Testis (tissue), 3 donors: ENCODE measurements around the gene ATRN. TPM values are rescaled to one million over a fixed set of nuclear protein-coding genes. Genes with fewer than 3 reads are reported as not detected.

Experiments used
- DNase-seq: peaks from one replicate; pipeline ENCODE4 v3.0.0-alpha.2; 2019
- H3K27ac ChIP-seq, 2 donors: fragments of 200-600 bp; sonication (generic); one replicate each; pipeline ENCODE4 v1.5.1; 2019
- H3K27me3 ChIP-seq: fragments of 200-600 bp; sonication (generic); one replicate; pipeline ENCODE4 v1.5.1; 2019
- H3K36me3 ChIP-seq: fragments of 200-600 bp; sonication (generic); one replicate; pipeline ENCODE4 v1.5.1; 2017; ENCODE audit warnings: low read depth; ENCODE audit errors: missing control alignments
- H3K4me1 ChIP-seq: fragments of 200-600 bp; sonication (generic); one replicate; pipeline ENCODE4 v1.5.1; 2019
- H3K4me3 ChIP-seq, 2 donors: fragments of 200-600 bp; sonication (generic); one replicate each; pipeline ENCODE4 v1.5.1; 2017 to 2019
- H3K9me3 ChIP-seq: fragments of 200-600 bp; sonication (generic); one replicate; pipeline ENCODE4 v1.5.1; 2017
- POLR2A ChIP-seq: fragments of 450-650 bp; IDR thresholded peaks from one replicate; pipeline ENCODE4 v1.6.1; 2017; ENCODE audit warnings: antibody characterized with exemption, mild to moderate bottlenecking, moderate library complexity
- WGBS, 2 donors: methylation state at CpG; one replicate each; pipeline ENCODE4 v1.1.5; 2018; 5-methylcytosine and 5-hydroxymethylcytosine counted together
- intact Hi-C: fragments of 100-400 bp; cut with DNase I; formaldehyde crosslinking; loops from one replicate; pipeline ENCODE4 v1.15.1; 2023; ENCODE audit warnings: low total_unique reads
- polyA plus RNA-seq: library from polyadenylated mRNA; stranded (reverse); fragments of 350-450 nt; fragmentation: Illumina TruSeq; extraction: RNeasy Lipid Tissue Mini Kit (QIAGEN cat#74804); gene quantifications from one replicate; pipeline ENCODE4 v1.2.3, GENCODE V29; 2014; ENCODE audit warnings: low read depth, low replicate concordance; ENCODE audit not compliant: insufficient read depth
- total RNA-seq, 2 donors: library from RNA; depleted of rRNA; stranded (reverse); fragments of >200 nt; gene quantifications; one replicate each; pipeline ENCODE4 v1.2.3, GENCODE V29; 2016
- TF ChIP-seq, protein P1 (sequence below), 3 experiments: fragments of 450-650 bp in 2 of 3; fragments of 200-600 bp in 1 of 3; sonication (generic) in 1 of 3; IDR thresholded peaks; one replicate each; pipeline ENCODE4 v1.5.1; 2016 to 2019; ENCODE audit warnings: antibody characterized with exemption in 3 of 3, mild to moderate bottlenecking in 2 of 3, moderate library complexity in 1 of 3

ATRN gene
- total and polyA plus RNA-seq, 3 donors from 2014 or later: 39.4 to 43.8 (median 42.7) TPM

DNA sequence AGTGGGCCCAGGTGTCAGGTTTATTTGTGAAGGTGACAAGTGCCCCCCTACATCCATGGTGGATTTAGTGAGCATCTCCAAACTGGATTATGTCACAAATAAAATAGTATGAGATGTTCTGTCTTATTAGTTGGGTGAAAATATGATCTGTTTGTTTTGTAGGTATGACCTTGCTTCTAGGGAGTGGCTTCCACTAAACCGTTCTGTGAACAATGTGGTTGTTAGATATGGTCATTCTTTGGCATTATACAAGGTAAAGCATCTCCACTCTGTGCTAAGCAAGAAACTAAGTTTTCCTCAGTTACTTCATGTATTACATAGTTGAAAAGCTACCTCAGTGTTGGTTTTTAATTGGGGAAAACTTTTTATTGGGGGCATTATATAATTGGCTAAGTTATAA, 88.4 kb downstream of the ATRN start:
- no peak overlapping the region for H3K4me3 ChIP-seq
- H3K27me3 ChIP-seq: no peaks in the 10 kb centered on the region
- TF ChIP-seq, protein P1, sequence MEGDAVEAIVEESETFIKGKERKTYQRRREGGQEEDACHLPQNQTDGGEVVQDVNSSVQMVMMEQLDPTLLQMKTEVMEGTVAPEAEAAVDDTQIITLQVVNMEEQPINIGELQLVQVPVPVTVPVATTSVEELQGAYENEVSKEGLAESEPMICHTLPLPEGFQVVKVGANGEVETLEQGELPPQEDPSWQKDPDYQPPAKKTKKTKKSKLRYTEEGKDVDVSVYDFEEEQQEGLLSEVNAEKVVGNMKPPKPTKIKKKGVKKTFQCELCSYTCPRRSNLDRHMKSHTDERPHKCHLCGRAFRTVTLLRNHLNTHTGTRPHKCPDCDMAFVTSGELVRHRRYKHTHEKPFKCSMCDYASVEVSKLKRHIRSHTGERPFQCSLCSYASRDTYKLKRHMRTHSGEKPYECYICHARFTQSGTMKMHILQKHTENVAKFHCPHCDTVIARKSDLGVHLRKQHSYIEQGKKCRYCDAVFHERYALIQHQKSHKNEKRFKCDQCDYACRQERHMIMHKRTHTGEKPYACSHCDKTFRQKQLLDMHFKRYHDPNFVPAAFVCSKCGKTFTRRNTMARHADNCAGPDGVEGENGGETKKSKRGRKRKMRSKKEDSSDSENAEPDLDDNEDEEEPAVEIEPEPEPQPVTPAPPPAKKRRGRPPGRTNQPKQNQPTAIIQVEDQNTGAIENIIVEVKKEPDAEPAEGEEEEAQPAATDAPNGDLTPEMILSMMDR (IDR thresholded peaks at IDR 0.05): no peak
- TF ChIP-seq POLR2A: no peak
- no peaks in the 10 kb centered on the region for H3K36me3 ChIP-seq
- no peak overlapping the region for H3K27ac ChIP-seq
- no peaks in the 10 kb centered on the region for H3K9me3 ChIP-seq
- DNase-seq: no peak
- intact Hi-C loops: no loop called here
- H3K4me1 ChIP-seq: no peaks in the 10 kb centered on the region
- 65 to 73% methylated on average over 1 of the region's 1 CpG for WGBS, 2 donors

DNA sequence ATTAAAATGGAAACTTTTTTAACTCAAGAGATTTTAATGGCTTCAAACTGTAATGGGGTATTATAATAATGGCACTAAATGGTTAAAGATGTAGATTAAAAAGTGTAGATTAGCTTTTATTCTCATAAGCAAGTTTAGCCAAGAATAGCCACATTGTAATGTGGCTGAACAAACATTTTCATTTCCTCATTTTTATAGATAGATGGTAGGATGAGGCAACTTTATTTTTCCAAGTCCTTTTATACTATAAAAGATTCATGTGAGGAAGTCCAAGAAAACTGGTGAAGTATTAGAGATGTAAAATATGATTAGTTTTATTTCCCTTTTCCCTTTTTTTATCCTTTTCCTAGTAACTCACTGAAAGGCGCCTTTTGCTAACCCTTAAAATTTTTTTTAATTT, 88.8 kb downstream of the ATRN start:
- 91 to 95% methylated on average over 1 of the region's 1 CpG for WGBS, 2 donors
- Histone ChIP-seq H3K27me3 (no peaks in the 10 kb centered on the region), H3K27ac (no peak overlapping the region), H3K4me3 (no peak overlapping the region), H3K4me1 (no peaks in the 10 kb centered on the region), H3K36me3 (no peaks in the 10 kb centered on the region), H3K9me3 (no peaks in the 10 kb centered on the region)
- DNase-seq: no peak
- intact Hi-C loops: no loop called here
- TF ChIP-seq, protein P1 (IDR thresholded peaks at IDR 0.05): no peak
- no peak for TF ChIP-seq POLR2A

DNA sequence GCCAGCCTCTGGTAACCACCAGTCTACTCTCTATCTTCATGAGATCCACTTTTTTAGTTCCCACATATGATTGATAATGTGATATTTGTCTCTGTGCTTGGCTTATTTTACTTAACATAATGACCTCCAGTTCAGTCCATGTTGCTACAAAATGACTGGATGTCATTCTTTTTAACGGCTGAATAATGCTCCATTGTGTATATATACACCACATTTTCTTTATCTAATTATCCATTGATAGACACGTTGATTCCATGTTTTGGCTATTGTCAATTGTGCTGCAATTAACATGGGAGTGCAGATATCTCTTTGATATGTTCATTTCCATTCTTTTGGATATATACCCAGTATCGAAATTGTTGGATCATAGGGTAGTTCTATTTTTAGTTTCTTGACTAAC, 89.3 kb downstream of the ATRN start:
- 87 to 90% methylated on average over 3 of the region's 3 CpGs for WGBS, 2 donors
- no peaks in the 10 kb centered on the region for H3K27me3 ChIP-seq
- TF ChIP-seq POLR2A: no peak
- TF ChIP-seq, protein P1 (IDR thresholded peaks at IDR 0.05): no peak
- no peaks in the 10 kb centered on the region for H3K36me3 ChIP-seq
- no peaks in the 10 kb centered on the region for H3K4me1 ChIP-seq
- H3K27ac ChIP-seq: no peak overlapping the region
- no peak overlapping the region for H3K4me3 ChIP-seq
- DNase-seq: no peak
- H3K9me3 ChIP-seq: no peaks in the 10 kb centered on the region
- intact Hi-C loops: no loop called here

DNA sequence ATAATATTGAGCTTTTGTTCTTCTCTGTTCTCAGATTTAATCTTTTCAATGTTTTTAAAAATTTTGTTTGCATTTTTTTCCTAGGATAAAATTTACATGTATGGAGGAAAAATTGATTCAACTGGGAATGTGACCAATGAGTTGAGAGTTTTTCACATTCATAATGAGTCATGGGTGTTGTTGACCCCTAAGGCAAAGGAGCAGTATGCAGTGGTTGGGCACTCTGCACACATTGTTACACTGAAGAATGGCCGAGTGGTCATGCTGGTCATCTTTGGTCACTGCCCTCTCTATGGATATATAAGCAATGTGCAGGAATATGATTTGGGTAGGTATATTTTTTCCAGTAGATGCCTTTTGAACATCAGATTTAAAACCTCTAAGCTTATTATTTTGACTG, 89.8 kb downstream of the ATRN start:
- intact Hi-C loops: no loop called here
- Histone ChIP-seq H3K4me1 (no peaks in the 10 kb centered on the region), H3K27ac (no peak overlapping the region), H3K9me3 (no peaks in the 10 kb centered on the region), H3K4me3 (no peak overlapping the region), H3K36me3 (no peaks in the 10 kb centered on the region), H3K27me3 (no peaks in the 10 kb centered on the region)
- DNase-seq: no peak
- TF ChIP-seq, protein P1 (IDR thresholded peaks at IDR 0.05): no peak
- TF ChIP-seq POLR2A: no peak
- WGBS, 2 donors: 100% methylated on average over 1 of the region's 1 CpG

DNA sequence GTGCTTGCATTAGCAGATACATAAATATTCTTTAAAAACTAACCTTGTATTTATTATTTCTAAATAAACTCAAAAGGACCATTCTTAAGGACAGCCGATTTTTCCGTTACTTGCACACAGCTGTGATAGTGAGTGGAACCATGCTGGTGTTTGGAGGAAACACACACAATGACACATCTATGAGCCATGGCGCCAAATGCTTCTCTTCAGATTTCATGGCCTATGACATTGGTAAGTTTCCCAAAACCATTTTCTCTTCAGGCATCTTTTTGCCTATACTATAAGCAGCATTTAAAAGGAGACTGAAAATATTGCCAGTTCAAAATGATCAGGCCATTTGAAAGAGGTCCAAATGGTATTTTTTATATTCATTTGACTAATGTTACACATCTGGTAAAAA, 92.3 kb downstream of the ATRN start:
- Histone ChIP-seq H3K36me3 (no peaks in the 10 kb centered on the region), H3K4me3 (no peak overlapping the region), H3K27me3 (no peaks in the 10 kb centered on the region), H3K9me3 (no peaks in the 10 kb centered on the region), H3K4me1 (no peaks in the 10 kb centered on the region), H3K27ac (no peak overlapping the region)
- no peak for DNase-seq
- TF ChIP-seq POLR2A: no peak
- intact Hi-C loops: no loop called here
- WGBS, 2 donors: 81 to 88% methylated on average over 3 of the region's 3 CpGs
